Sigmoid colon (tissue), 3 donors: ENCODE data around the gene CCPG1.

ENCODE experiments used
- POLR2A ChIP-seq, 2 donors: fragments of 450-650 bp; IDR thresholded peaks; one replicate each; pipeline ENCODE4 v1.6.1; 2016; ENCODE audit warnings: antibody characterized with exemption in 2 of 2, mild to moderate bottlenecking in 2 of 2, moderate library complexity in 2 of 2
- TF ChIP-seq, protein P1 (sequence below), 4 experiments: fragments of 450-650 bp in 3 of 4; fragments of 200-600 bp in 1 of 4; IDR thresholded peaks; one replicate each; pipeline ENCODE4 v1.5.1; 2016 to 2019; ENCODE audit warnings: antibody characterized with exemption in 4 of 4, mild to moderate bottlenecking in 3 of 4, moderate library complexity in 2 of 4

DNA sequence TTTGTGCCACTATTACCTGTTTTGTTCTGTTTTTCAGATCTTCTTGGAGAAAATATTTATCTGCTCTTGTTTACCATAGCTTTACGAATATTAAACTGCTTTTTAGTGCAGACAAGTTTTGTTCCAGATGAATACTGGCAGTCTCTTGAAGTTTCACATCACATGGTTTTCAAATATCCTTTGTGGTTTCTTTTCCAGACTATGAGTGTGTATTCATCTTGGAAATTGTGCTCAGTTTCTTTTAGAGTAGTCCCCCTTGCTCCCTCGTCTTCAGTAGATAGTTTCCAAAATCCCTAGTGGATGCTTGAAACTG, 88.0 kb downstream of the CCPG1 start:
- TF ChIP-seq, protein P1, sequence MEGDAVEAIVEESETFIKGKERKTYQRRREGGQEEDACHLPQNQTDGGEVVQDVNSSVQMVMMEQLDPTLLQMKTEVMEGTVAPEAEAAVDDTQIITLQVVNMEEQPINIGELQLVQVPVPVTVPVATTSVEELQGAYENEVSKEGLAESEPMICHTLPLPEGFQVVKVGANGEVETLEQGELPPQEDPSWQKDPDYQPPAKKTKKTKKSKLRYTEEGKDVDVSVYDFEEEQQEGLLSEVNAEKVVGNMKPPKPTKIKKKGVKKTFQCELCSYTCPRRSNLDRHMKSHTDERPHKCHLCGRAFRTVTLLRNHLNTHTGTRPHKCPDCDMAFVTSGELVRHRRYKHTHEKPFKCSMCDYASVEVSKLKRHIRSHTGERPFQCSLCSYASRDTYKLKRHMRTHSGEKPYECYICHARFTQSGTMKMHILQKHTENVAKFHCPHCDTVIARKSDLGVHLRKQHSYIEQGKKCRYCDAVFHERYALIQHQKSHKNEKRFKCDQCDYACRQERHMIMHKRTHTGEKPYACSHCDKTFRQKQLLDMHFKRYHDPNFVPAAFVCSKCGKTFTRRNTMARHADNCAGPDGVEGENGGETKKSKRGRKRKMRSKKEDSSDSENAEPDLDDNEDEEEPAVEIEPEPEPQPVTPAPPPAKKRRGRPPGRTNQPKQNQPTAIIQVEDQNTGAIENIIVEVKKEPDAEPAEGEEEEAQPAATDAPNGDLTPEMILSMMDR (IDR thresholded peaks at IDR 0.05), result no peak
- TF ChIP-seq POLR2A (IDR thresholded peaks at IDR 0.05), result no peak
